ENCODE results near the gene CBX2. TPM values are rescaled to one million over a fixed set of nuclear protein-coding genes. Genes with fewer than 3 reads are reported as not detected.

Gene CBX2
- total RNA-seq, 1 experiment from 2014 or later = 8.0 TPM

DNA sequence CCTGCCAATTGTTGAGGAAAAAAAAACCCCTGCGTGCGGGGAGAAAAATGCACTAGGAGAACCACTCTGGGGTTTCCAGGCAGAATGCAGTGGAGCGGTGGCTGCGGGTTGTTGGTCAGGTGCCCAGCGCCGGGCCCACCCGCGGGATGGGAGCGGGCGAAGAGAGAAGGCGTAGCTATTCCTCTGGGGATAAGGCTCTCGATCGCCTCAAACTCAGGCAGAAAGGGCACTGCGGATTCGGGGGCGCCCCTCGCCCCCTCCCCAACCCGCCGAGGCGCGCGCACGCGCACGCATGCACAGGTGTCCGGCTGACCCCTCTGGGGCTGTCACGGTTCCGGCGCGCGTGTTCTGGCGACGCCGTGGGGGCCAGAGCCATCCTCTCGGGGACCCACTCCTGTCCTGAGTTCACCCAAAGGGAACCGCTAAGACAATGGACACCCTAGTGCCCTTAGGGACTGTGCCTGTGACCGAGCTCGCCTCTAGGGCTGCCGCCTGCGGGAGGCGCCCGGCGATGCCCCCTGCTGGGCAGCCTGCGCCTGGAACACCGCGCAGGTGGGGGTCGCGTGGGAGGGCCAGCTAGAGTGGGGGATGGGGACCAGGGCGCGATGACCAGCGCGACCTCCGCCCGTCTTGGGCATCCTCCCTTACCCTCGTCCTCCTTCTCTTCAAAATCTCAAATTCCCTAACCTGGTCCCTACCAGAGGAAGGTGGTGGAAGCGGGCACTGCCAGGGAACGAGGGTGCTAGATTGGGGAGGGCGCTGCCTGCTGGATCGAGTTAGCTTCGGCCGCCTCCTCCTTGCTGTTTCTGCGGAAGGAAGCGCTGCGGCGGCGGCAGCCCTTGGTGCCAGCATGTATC lies 33.3 kb downstream of the CBX2 start:
- no peak for DNase-seq (ENCODE audit: low read depth)

GRCh38 chr17:79811868-79812352 lies 34.0 kb downstream of the CBX2 start:
- DNase-seq (ENCODE audit: low read depth) = no peak

- DNase-seq (ENCODE audit: low read depth) = no peak
Measured at GRCh38 chr17:79812353-79813258, 34.7 kb downstream of the CBX2 start.

GRCh38 chr17:79813297-79814126 lies 35.6 kb downstream of the CBX2 start:
- DNase-seq (ENCODE audit: low read depth) = no peak

DNA sequence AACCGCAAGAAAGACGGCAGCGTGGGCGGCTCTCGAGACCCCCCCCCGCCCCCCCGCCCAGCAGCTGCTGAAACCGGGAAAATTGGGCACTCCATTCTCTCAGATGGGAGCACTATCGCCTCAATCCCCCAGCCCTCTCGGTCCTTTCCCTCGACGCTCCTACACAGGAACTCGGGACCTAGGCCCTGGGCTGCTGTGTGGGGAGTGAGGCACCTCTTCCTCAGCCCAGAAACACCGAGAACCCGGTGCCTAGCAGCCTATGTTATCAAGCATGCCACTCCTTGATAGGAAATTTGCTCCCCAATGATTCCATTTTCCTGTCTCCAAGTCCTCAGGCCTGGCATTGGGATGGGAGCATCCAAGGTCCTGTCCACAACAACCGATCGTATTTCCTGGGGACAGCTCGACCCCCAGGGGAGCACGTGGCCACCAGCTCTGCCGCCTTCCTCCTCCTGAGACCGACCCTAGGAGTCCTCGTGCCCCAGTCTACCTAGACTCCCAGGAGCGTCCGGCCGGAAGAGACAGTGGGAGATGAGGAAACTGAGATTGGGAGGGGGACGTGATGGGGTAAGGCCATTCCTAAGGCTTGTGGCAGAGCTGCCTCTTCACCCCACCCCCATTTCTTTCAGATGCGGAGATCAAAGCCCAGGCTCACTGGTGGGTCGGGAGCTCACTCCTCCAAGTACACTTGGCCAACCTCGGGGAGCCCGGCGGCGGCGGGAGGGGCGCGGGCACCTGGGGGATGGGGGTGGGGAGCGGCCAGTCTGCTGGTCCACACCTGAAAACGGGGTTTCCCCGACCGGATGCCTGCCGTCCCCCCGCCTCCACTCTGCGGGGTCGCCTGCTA lies 36.4 kb downstream of the CBX2 start:
- no peak for DNase-seq (ENCODE audit: low read depth)

DNA sequence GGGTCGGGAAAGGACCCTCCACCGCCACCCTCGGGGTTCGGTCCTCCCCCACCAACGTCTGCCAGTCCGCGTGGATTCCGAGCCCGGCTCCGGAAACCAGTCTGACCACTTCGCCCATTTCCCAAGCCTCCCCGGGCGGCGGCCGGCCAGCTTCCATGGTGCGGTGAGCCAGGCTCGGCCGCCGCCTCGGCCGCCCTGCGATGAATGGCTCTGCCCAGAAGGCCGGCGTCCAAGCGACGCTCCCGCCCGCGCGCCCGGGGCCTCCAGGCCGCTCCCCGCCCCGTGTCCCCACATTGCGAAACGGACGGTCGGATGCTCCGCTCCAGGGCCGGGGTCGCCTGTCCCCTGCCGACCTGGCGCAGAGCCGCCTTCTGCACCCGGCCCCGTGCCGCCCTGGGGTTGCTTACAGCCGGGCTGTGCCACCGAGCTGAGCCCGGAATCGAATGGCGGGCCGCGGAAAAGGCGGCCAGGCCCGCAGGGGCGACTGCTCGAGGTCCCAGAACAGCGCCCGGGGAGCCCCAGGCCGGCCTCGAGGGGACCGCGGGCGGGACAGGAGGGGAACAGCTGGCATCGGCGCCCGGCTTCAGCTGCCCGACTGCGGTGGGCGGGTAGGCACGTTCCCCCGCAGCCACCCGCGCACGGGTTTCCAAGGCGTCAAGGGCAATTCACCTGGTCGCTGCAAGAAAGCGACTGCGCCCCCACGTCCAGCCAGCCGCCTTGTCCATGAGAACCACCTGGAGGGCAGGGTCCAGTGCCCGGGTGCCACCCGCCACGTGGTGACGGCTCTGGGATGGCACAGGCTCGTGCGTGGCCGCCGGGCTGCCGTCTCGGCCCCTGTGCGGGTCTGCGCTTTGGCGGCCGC lies 37.3 kb downstream of the CBX2 start:
- DNase-seq (ENCODE audit: low read depth) = no peak

DNA sequence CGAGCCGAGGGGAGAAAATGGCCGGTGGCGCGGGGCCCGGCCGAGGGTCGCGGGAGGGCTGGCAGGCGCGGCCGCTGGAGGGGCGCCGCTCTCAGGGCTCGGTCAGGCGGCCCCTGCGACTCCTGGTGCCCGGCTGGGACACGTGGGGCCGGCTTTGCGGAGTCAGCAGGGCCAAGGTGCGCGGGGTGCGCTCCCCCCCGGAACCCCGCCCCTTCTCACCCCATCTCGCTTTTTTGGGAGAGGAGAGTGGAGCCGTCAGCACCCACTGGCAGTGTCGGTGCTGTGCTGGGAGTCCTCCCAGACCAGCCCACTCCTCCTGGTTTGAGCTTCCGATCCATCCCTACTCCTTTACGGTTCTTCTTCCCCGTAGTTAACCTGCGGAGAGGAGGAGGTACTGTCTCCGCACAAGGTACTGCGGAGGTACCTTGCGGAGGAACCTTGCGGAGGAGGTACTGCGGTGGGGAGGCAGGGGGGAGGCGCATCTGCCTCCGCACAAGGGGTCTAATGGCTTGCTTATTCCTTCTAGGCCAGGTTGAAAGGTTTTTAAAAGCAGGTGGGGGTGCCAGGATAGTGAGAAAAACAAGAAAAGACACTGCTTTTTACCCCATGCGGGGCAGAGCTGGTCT lies 38.0 kb downstream of the CBX2 start:
- DNase-seq (ENCODE audit: low read depth) = no peak

DNA sequence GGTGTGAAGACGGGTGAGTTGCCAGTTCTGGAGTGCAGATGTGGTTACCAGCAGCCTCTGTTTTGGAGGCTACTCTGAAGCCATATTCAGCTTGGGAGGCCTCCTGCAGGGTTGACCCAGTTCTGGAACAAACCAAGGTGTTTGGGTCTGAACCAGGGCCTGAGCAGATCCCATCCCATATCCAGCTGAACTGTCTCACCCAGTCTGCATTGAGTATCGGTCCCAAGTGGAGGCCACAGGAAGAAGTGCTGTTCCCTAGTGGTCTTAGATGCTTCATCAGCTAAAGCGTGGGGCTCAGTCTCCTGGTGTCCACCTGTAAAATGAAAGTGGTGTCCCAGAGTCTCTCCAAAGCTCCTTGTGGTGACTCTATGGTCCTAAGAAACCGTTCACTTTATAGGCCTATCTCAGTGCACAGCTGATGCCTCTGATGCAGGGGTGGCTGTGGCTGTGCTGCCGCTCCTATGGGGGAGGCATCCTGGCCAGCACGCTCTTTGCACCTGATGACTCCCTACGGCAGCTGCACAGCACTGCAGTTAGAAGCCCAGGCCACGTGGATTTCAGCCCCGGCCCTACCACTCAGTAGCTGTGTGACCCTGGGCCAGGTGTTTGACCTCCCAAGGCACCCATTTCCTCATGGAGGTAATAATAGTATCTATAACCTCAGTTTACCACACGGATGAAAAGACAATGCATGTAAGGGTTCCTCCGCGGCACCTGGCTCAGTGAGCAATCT lies 40.2 kb downstream of the CBX2 start:
- DNase-seq (ENCODE audit: low read depth) = no peak

DNA sequence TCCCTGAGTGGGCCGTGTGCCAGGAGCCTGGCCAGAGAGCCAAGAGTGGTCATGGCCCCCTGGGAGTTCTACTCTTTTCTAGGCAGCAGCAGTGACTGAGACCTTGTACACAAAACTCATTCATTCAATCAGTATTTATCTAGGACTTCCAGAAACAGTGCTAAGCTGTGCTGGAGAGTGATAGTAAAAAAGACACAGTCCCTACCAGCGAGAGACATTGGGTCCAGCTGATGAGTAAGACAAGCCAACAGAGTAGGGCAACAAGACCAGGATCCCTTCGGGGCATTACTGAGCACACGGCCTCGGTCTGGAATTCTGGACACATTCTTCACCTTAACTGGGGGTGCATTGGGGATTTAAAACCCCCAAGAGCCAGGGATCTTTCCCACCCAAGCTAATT lies 41.1 kb downstream of the CBX2 start:
- DNase-seq (ENCODE audit: low read depth) = no peak

- DNase-seq (ENCODE audit: low read depth) = no peak
Measured at GRCh38 chr17:79819534-79820276, 41.8 kb downstream of the CBX2 start.

GRCh38 chr17:79820959-79821330 lies 43.0 kb downstream of the CBX2 start:
- no peak for DNase-seq (ENCODE audit: low read depth)

GRCh38 chr17:79821331-79822095 lies 43.6 kb downstream of the CBX2 start:
- DNase-seq (ENCODE audit: low read depth) = no peak

- DNase-seq (ENCODE audit: low read depth) = no peak
Measured at GRCh38 chr17:79822583-79823124, 44.7 kb downstream of the CBX2 start.

- DNase-seq (ENCODE audit: low read depth) = no peak
Measured at GRCh38 chr17:79824234-79824633, 46.3 kb downstream of the CBX2 start.

DNA sequence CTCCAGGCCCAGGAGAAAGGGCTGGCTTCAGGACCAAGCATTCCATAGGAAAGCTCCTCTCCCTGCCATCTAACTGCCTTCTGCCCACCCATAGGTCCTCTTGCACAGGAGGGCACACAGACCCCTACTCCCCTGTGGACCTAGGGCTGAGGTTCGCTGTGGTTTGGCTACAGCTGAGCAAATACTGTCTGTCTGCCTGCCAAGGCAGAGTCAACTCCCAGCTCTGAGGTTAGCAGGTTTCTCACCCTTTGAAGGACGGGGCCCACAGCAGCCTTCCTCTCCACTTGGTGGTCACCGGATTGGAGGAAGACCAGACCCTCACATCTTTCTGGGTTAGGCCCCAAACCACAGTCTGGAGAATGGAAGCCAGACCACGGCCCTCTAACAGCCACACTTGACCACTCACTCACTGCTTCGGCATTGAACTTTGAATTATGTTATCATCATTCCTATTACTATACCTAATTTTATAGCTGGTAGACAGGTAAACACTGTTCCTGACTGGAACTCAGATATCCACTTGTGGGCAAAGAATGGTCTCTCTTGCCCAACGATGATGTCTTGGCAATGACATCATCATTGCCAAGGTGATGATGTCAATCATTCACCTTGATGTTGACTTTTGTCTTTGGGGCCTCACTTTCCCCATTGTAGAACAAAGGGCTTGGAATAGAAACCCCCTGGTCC lies 47.1 kb downstream of the CBX2 start:
- DNase-seq (ENCODE audit: low read depth) = no peak

GRCh38 chr17:79825580-79825921 lies 47.6 kb downstream of the CBX2 start:
- DNase-seq (ENCODE audit: low read depth) = no peak

Measured in HT1080 (cell line).